ENCODE data around the gene GOPC. TPM values are rescaled to one million over a fixed set of nuclear protein-coding genes. Genes with fewer than 3 reads are reported as not detected.

GOPC gene
- total RNA-seq, 2 donors from 2014 or later, result 21.0 to 28.4 TPM

- H3K27ac ChIP-seq, result no peak overlapping the region
- intact Hi-C loops (cut with DNase I), result no loop called here
- H3K4me3 ChIP-seq, result no peak overlapping the region
- DNase-seq, result no peak
- no peaks in the 10 kb centered on the region for H3K27me3 ChIP-seq
- H3K36me3 ChIP-seq, result no peaks in the 10 kb centered on the region
- no peak for TF ChIP-seq CTCF (IDR thresholded peaks at IDR 0.05)
- no peaks in the 10 kb centered on the region for H3K4me1 ChIP-seq
- no peak overlapping the region for H3K9ac ChIP-seq (ENCODE audit: low read depth in 2 of 2, low read length in 2 of 2)
- H3K9me3 ChIP-seq, result no peaks in the 10 kb centered on the region
These were observed 70.2 kb downstream of the GOPC start for GRCh38 chr6:117531809-117532725.

GRCh38 chr6:117531346-117531745 lies 71.0 kb downstream of the GOPC start:
- no peak for DNase-seq
- H3K9ac ChIP-seq (ENCODE audit: low read depth in 2 of 2, low read length in 2 of 2), result no peak overlapping the region
- no peak overlapping the region for H3K4me3 ChIP-seq
- TF ChIP-seq CTCF (IDR thresholded peaks at IDR 0.05), result no peak
- no peak overlapping the region for H3K27ac ChIP-seq
- no peaks in the 10 kb centered on the region for H3K9me3 ChIP-seq
- no peaks in the 10 kb centered on the region for H3K36me3 ChIP-seq
- no peaks in the 10 kb centered on the region for H3K27me3 ChIP-seq
- H3K4me1 ChIP-seq, result no peaks in the 10 kb centered on the region
- intact Hi-C loops (cut with DNase I), result no loop called here

- no peak for TF ChIP-seq CTCF (IDR thresholded peaks at IDR 0.05)
- no peak overlapping the region for H3K27ac ChIP-seq
- no peaks in the 10 kb centered on the region for H3K36me3 ChIP-seq
- no peaks in the 10 kb centered on the region for H3K27me3 ChIP-seq
- H3K9me3 ChIP-seq, result no peaks in the 10 kb centered on the region
- no peaks in the 10 kb centered on the region for H3K4me1 ChIP-seq
- no peak overlapping the region for H3K9ac ChIP-seq (ENCODE audit: low read depth in 2 of 2, low read length in 2 of 2)
- intact Hi-C loops (cut with DNase I), result no loop called here
- no peak for DNase-seq
- no peak overlapping the region for H3K4me3 ChIP-seq
These were observed 71.7 kb downstream of the GOPC start for GRCh38 chr6:117530467-117531242.

GRCh38 chr6:117525607-117526006 lies 76.7 kb downstream of the GOPC start:
- TF ChIP-seq CTCF (IDR thresholded peaks at IDR 0.05), result no peak
- H3K4me3 ChIP-seq, result no peak overlapping the region
- H3K9ac ChIP-seq (ENCODE audit: low read depth in 2 of 2, low read length in 2 of 2), result no peak overlapping the region
- intact Hi-C loops (cut with DNase I), result no loop called here
- H3K27me3 ChIP-seq, result no peaks in the 10 kb centered on the region
- DNase-seq, result no peak
- H3K27ac ChIP-seq, result no peak overlapping the region
- H3K9me3 ChIP-seq, result no peaks in the 10 kb centered on the region
- H3K4me1 ChIP-seq, result no peaks in the 10 kb centered on the region
- no peaks in the 10 kb centered on the region for H3K36me3 ChIP-seq

- no peak for TF ChIP-seq CTCF (IDR thresholded peaks at IDR 0.05)
- intact Hi-C loops (cut with DNase I), result no loop called here
- H3K27me3 ChIP-seq, result no peaks in the 10 kb centered on the region
These were observed 80.4 kb downstream of the GOPC start for GRCh38 chr6:117521791-117522502.

More at GRCh38 chr6:117521791-117522502, 80.4 kb downstream of the GOPC start:
- Histone ChIP-seq H3K4me3 (no peak overlapping the region), H3K27ac (no peak overlapping the region), H3K9me3 (no peaks in the 10 kb centered on the region), H3K4me1 (no peaks in the 10 kb centered on the region), H3K9ac (ENCODE audit: low read depth in 2 of 2, low read length in 2 of 2) (no peak overlapping the region), H3K36me3 (no peaks in the 10 kb centered on the region)
- no peak for DNase-seq

All from colonic mucosa (tissue), 4 donors.